Measurements from ENCODE around the gene ZBTB7C.

The ZBTB7C gene

GRCh38 chr18:48320639-48320945 lies 88.6 kb downstream of the ZBTB7C start:
- no peak for DNase-seq

GRCh38 chr18:48319801-48320638 lies 89.2 kb downstream of the ZBTB7C start:
- no peak for DNase-seq

- DNase-seq = no peak
Observed at GRCh38 chr18:48318436-48318835, 90.7 kb downstream of the ZBTB7C start.

GRCh38 chr18:48317781-48318381 lies 91.3 kb downstream of the ZBTB7C start:
- DNase-seq = peak; percentile 45

GRCh38 chr18:48316177-48316576 lies 93.0 kb downstream of the ZBTB7C start:
- DNase-seq = peak; percentile 49

GRCh38 chr18:48314690-48315089 lies 94.5 kb downstream of the ZBTB7C start:
- peak; percentile 44 for DNase-seq

- DNase-seq = no peak
Observed at GRCh38 chr18:48313792-48314191, 95.4 kb downstream of the ZBTB7C start.

GRCh38 chr18:48312066-48312465 lies 97.1 kb downstream of the ZBTB7C start:
- DNase-seq = peak; percentile 57

GRCh38 chr18:48310999-48311398 lies 98.2 kb downstream of the ZBTB7C start:
- DNase-seq = peak; percentile 51

GRCh38 chr18:48310353-48310752 lies 98.8 kb downstream of the ZBTB7C start:
- peak; percentile 36 for DNase-seq

- peak; percentile 43 for DNase-seq
Observed at GRCh38 chr18:48308755-48309575, 100.2 kb downstream of the ZBTB7C start.

- DNase-seq = peak; percentile 31
Observed at GRCh38 chr18:48308027-48308635, 101.1 kb downstream of the ZBTB7C start.

GRCh38 chr18:48306838-48307237 lies 102.3 kb downstream of the ZBTB7C start:
- no peak for DNase-seq

GRCh38 chr18:48304906-48305693 lies 104.1 kb downstream of the ZBTB7C start:
- DNase-seq = peak; percentile 38

GRCh38 chr18:48303883-48304282 lies 105.3 kb downstream of the ZBTB7C start:
- DNase-seq = peak; percentile 16

- peak; percentile 33 for DNase-seq
Observed at GRCh38 chr18:48302736-48303135, 106.4 kb downstream of the ZBTB7C start.

GRCh38 chr18:48300463-48300961 lies 108.7 kb downstream of the ZBTB7C start:
- peak; percentile 50 for DNase-seq

- DNase-seq = peak; percentile 27
Observed at GRCh38 chr18:48297139-48297538, 112.0 kb downstream of the ZBTB7C start.

- DNase-seq = peak; percentile 51
Observed at GRCh38 chr18:48296581-48296980, 112.6 kb downstream of the ZBTB7C start.

- peak; percentile 46 for DNase-seq
Observed at GRCh38 chr18:48295586-48296311, 113.4 kb downstream of the ZBTB7C start.

- DNase-seq = peak; percentile 46
Observed at GRCh38 chr18:48294899-48295585, 114.1 kb downstream of the ZBTB7C start.
